Neuronal stem cell (in vitro differentiated cells): ENCODE measurements around the gene PAPPA2.
A peak's percentile ranks its signal among the peaks of the same experiment; 100 is the strongest.

Experiments
- DNase-seq: peaks from one replicate; pipeline ENCODE4 v3.0.0-alpha.2; 2013; ENCODE audit warnings: low spot score
- H2AFZ ChIP-seq: one replicate; pipeline ENCODE4 v1.6.1; 2013; ENCODE audit warnings: mild to moderate bottlenecking, low read length, inconsistent platforms
- H2AK5ac ChIP-seq: 2 replicates; pipeline ENCODE4 v1.6.1; 2013; ENCODE audit warnings: low read depth, mild to moderate bottlenecking, inconsistent platforms, low read length, moderate library complexity, mixed read lengths
- H2BK120ac ChIP-seq: 2 replicates; pipeline ENCODE4 v1.6.1; 2013; ENCODE audit warnings: low read depth, mild to moderate bottlenecking, inconsistent platforms, low read length, moderate library complexity, mixed read lengths
- H2BK12ac ChIP-seq: one replicate; pipeline ENCODE4 v1.6.1; 2013; ENCODE audit warnings: low read length, inconsistent platforms
- H2BK15ac ChIP-seq: 2 replicates; pipeline ENCODE4 v1.6.1; 2013; ENCODE audit warnings: mild to moderate bottlenecking, low read length, inconsistent platforms, mixed read lengths
- H2BK5ac ChIP-seq: one replicate; pipeline ENCODE4 v1.6.1; 2013; ENCODE audit warnings: inconsistent platforms, mild to moderate bottlenecking, low read length, moderate library complexity
- H3K14ac ChIP-seq: one replicate; pipeline ENCODE4 v1.6.1; 2013; ENCODE audit warnings: low read length, inconsistent platforms
- H3K18ac ChIP-seq: 2 replicates; pipeline ENCODE4 v1.6.1; 2013; ENCODE audit warnings: low read length, inconsistent platforms
- H3K23ac ChIP-seq: 2 replicates; pipeline ENCODE4 v1.6.1; 2013; ENCODE audit warnings: low read depth, mild to moderate bottlenecking, mixed read lengths, low read length, inconsistent platforms; ENCODE audit not compliant: poor library complexity
- H3K27ac ChIP-seq: replicated peaks from 3 replicates; pipeline ENCODE4 v1.5.1; 2013; ENCODE audit warnings: low read length, inconsistent platforms
- H3K27me3 ChIP-seq, 3 experiments: 2 replicates each; pipeline ENCODE4 v1.6.1; 2013; ENCODE audit warnings: low read length in 3 of 3, mild to moderate bottlenecking in 2 of 3, inconsistent platforms in 1 of 3, low read depth in 1 of 3, mixed read lengths in 1 of 3, moderate library complexity in 1 of 3; ENCODE audit not compliant: control insufficient read depth in 3 of 3, insufficient read depth in 3 of 3
- H3K36me3 ChIP-seq, 2 donors: replicated peaks in 1 of 2; 2 replicates each; pipeline ENCODE4 v1.6.1; 2013; ENCODE audit warnings: low read length in 2 of 2; ENCODE audit not compliant: control insufficient read depth in 2 of 2, insufficient read depth in 2 of 2
- H3K4ac ChIP-seq: 2 replicates; pipeline ENCODE4 v1.6.1; 2013; ENCODE audit warnings: inconsistent platforms, mild to moderate bottlenecking, low read length, moderate library complexity
- H3K4me1 ChIP-seq, 2 donors: 1 replicate in 1 of 2; 2 replicates in 1 of 2; pipeline ENCODE4 v1.6.1; 2013; ENCODE audit warnings: low read length in 2 of 2, low read depth in 1 of 2; ENCODE audit not compliant: control insufficient read depth in 2 of 2, insufficient read depth in 1 of 2
- H3K4me2 ChIP-seq: one replicate; pipeline ENCODE4 v1.6.1; 2013; ENCODE audit warnings: mild to moderate bottlenecking, low read length, inconsistent platforms; ENCODE audit not compliant: insufficient read depth, poor library complexity, severe bottlenecking
- H3K4me3 ChIP-seq, 2 donors: 2 replicates each; pipeline ENCODE4 v1.5.1; 2013; ENCODE audit warnings: low read length in 2 of 2, mild to moderate bottlenecking in 2 of 2, inconsistent platforms in 1 of 2, moderate library complexity in 1 of 2
- H3K79me1 ChIP-seq: one replicate; pipeline ENCODE4 v1.6.1; 2013; ENCODE audit warnings: low read depth, mild to moderate bottlenecking, inconsistent platforms, low read length, moderate library complexity
- H3K9ac ChIP-seq: one replicate; pipeline ENCODE4 v1.6.1; 2013; ENCODE audit warnings: mild to moderate bottlenecking, low read depth, low read length, inconsistent platforms; ENCODE audit not compliant: poor library complexity
- H3K9me3 ChIP-seq, 2 donors: replicated peaks in 1 of 2; 2 replicates each; pipeline versions ENCODE3 to v1.6.1; 2013; ENCODE audit warnings: low read length in 2 of 2, mild to moderate bottlenecking in 2 of 2, inconsistent platforms in 1 of 2, low read depth in 1 of 2, mixed read lengths in 1 of 2, moderate library complexity in 1 of 2; ENCODE audit not compliant: control insufficient read depth in 2 of 2, insufficient read depth in 1 of 2
- H4K8ac ChIP-seq: one replicate; pipeline ENCODE4 v1.6.1; 2013; ENCODE audit warnings: low read depth, mild to moderate bottlenecking, inconsistent platforms, low read length, moderate library complexity
- H4K91ac ChIP-seq: one replicate; pipeline ENCODE4 v1.6.1; 2013; ENCODE audit warnings: low read length, low read depth, mild to moderate bottlenecking, inconsistent platforms; ENCODE audit not compliant: poor library complexity
- WGBS, 2 donors: extraction: QIAGEN DNeasy Blood & Tissue Kit; methylation state at CpG; one replicate each; pipeline ENCODE4 v1.1.7; 2013; ENCODE audit warnings: missing lambda C conversion rate in 2 of 2, mixed read lengths in 1 of 2; ENCODE audit not compliant: insufficient read length in 2 of 2, insufficient replicate concordance in 1 of 2; ENCODE audit errors: extremely low coverage in 2 of 2; 5-methylcytosine and 5-hydroxymethylcytosine counted together

Gene PAPPA2

GRCh38 chr1:176878750-176879536 is 416.0 kb downstream of the PAPPA2 start:
- no peak overlapping the region for H2BK12ac ChIP-seq
- no peak overlapping the region for H3K4ac ChIP-seq
- H3K9ac ChIP-seq = peak overlapping the region; percentile 24
- peaks cover 0 to 6% of the 10 kb centered on the region in 2 donors for H3K36me3 ChIP-seq
- no peak overlapping the region for H2BK120ac ChIP-seq
- H3K4me2 ChIP-seq = no peak overlapping the region
- H2BK5ac ChIP-seq = no peak overlapping the region
- no peak overlapping the region for H2AFZ ChIP-seq
- no peaks in the 10 kb centered on the region for H3K9me3 ChIP-seq
- H3K4me3 ChIP-seq = peak overlapping the region in 1 of 2 donors; percentile 38
- no peak overlapping the region for H3K27ac ChIP-seq
- peak overlapping the region; percentile 12 for H2AK5ac ChIP-seq
- no peak overlapping the region for H4K8ac ChIP-seq
- WGBS, 2 donors = no CpG with 5 or more reads among the region's 12 CpGs
- H3K79me1 ChIP-seq = no peaks in the 10 kb centered on the region
- no peak overlapping the region for H3K23ac ChIP-seq
- peaks cover 0 to 3% (median 0%) of the 10 kb centered on the region in 3 experiments for H3K27me3 ChIP-seq
- H2BK15ac ChIP-seq = no peak overlapping the region
- peak overlapping the region; percentile 68 for H3K18ac ChIP-seq
- peaks cover 0 to 3% of the 10 kb centered on the region in 2 donors for H3K4me1 ChIP-seq
- no peak for DNase-seq
- H3K14ac ChIP-seq = no peak overlapping the region
- no peak overlapping the region for H4K91ac ChIP-seq

- no CpG with 5 or more reads among the region's 13 CpGs for WGBS, 2 donors
- Histone ChIP-seq H3K4me1 (peaks cover 0 to 3% of the 10 kb centered on the region in 2 donors), H3K9me3 (no peaks in the 10 kb centered on the region)
These were observed 417.0 kb downstream of the PAPPA2 start for GRCh38 chr1:176879784-176880620.

GRCh38 chr1:176880955-176881595 is 418.1 kb downstream of the PAPPA2 start:
- Histone ChIP-seq H3K23ac (no peak overlapping the region), H3K4me3 (no peak overlapping the region), H3K9me3 (no peaks in the 10 kb centered on the region), H2BK12ac (no peak overlapping the region), H3K9ac (no peak overlapping the region), H3K18ac (no peak overlapping the region), H3K4me1 (peaks cover 0 to 3% of the 10 kb centered on the region in 2 donors), H2BK5ac (no peak overlapping the region), H3K27me3 (peaks cover 0 to 3% (median 0%) of the 10 kb centered on the region in 3 experiments), H2BK120ac (no peak overlapping the region), H2AK5ac (no peak overlapping the region), H3K4ac (no peak overlapping the region), H3K27ac (no peak overlapping the region), H3K14ac (no peak overlapping the region), H3K79me1 (no peaks in the 10 kb centered on the region), H4K91ac (no peak overlapping the region), H3K4me2 (no peak overlapping the region), H2BK15ac (no peak overlapping the region), H3K36me3 (peaks cover 0 to 7% of the 10 kb centered on the region in 2 donors), H2AFZ (no peak overlapping the region), H4K8ac (no peak overlapping the region)
- WGBS, 2 donors = no CpG with 5 or more reads among the region's 9 CpGs
- peak; percentile 85 for DNase-seq

More at GRCh38 chr1:176879784-176880620, 417.0 kb downstream of the PAPPA2 start:
- Histone ChIP-seq H3K14ac (no peak overlapping the region), H3K18ac (no peak overlapping the region), H2BK15ac (no peak overlapping the region), H2AK5ac (no peak overlapping the region), H3K23ac (no peak overlapping the region), H2BK5ac (no peak overlapping the region), H3K4ac (no peak overlapping the region), H2BK120ac (no peak overlapping the region), H4K91ac (no peak overlapping the region), H2AFZ (no peak overlapping the region), H3K9ac (no peak overlapping the region), H2BK12ac (no peak overlapping the region), H4K8ac (no peak overlapping the region), H3K27ac (no peak overlapping the region), H3K79me1 (no peaks in the 10 kb centered on the region), H3K27me3 (peaks cover 0 to 3% (median 0%) of the 10 kb centered on the region in 3 experiments), H3K36me3 (peaks cover 0 to 7% of the 10 kb centered on the region in 2 donors), H3K4me2 (no peak overlapping the region), H3K4me3 (no peak overlapping the region)
- DNase-seq = no peak
